Fibroblast of villous mesenchyme (primary cell): ENCODE data around the gene PPOX. TPM values are rescaled to one million over a fixed set of nuclear protein-coding genes. Genes with fewer than 3 reads are reported as not detected.

ENCODE experiments used
- DNase-seq: peaks from one replicate; pipeline ENCODE4 v3.0.0-alpha.2; 2010; ENCODE audit warnings: low read depth
- H3K4me3 ChIP-seq: 2 replicates; pipeline ENCODE4 v1.5.1; 2011; ENCODE audit warnings: low read depth, mild to moderate bottlenecking, low read length
- CTCF ChIP-seq: IDR thresholded peaks from 2 replicates; pipeline ENCODE4 v1.5.1; 2012; ENCODE audit warnings: low read depth, mild to moderate bottlenecking, low read length; ENCODE audit not compliant: insufficient read depth
- total RNA-seq: library from RNA; depleted of rRNA; stranded (reverse); fragments of >200 nt; gene quantifications from 2 replicates; pipeline ENCODE4 v1.2.3, GENCODE V29; 2012

The PPOX gene
- total RNA-seq, 1 donor: 10.4 TPM

- H3K4me3 ChIP-seq: peak overlapping the region; percentile 88
- TF ChIP-seq CTCF: no peak
- no peak for DNase-seq
Observed at GRCh38 chr1:161133220-161133740, 32.9 kb upstream of the PPOX start.

GRCh38 chr1:161137881-161138280, 28.3 kb upstream of the PPOX start:
- H3K4me3 ChIP-seq: no peak overlapping the region
- DNase-seq: peak; percentile 6
- no peak for TF ChIP-seq CTCF

- H3K4me3 ChIP-seq: no peak overlapping the region
- no peak for DNase-seq
- TF ChIP-seq CTCF: no peak
Observed at GRCh38 chr1:161138431-161138830, 27.8 kb upstream of the PPOX start.

- peak; percentile 62 for TF ChIP-seq CTCF
- H3K4me3 ChIP-seq: no peak overlapping the region
- peak; percentile 71 for DNase-seq
Observed at GRCh38 chr1:161139766-161140165, 26.5 kb upstream of the PPOX start.

GRCh38 chr1:161140755-161141400, 25.3 kb upstream of the PPOX start:
- TF ChIP-seq CTCF: no peak
- DNase-seq: no peak
- H3K4me3 ChIP-seq: no peak overlapping the region

- no peak for DNase-seq
- TF ChIP-seq CTCF: no peak
- no peak overlapping the region for H3K4me3 ChIP-seq
Observed at GRCh38 chr1:161145832-161146231, 20.4 kb upstream of the PPOX start.

GRCh38 chr1:161153176-161153575, 13.1 kb upstream of the PPOX start:
- no peak for DNase-seq
- TF ChIP-seq CTCF: no peak
- H3K4me3 ChIP-seq: peak overlapping the region; percentile 98
